HepG2 (cell line): Measurements from ENCODE around the gene GRIK4. TPM values are rescaled to one million over a fixed set of nuclear protein-coding genes. Genes with fewer than 3 reads are reported as not detected.

ENCODE experiments used
- ATAC-seq: fragments of 200-7000 bp; cut with Tn5 transposase; 3 replicates; pipeline ENCODE4 v1.9.1; 2020; ENCODE audit warnings: mild to moderate bottlenecking, moderate library complexity
- BruUV-seq: library from RNA; stranded (reverse); fragments of 400-500 nt; replicated peaks from 2 replicates; lab custom pipeline; 2021; lab: Mats Ljungman, UMichigan
- CTCF ChIA-PET: fragments of 300-600 bp; formaldehyde crosslinking; extraction: SDS; loops from one replicate; lab custom pipeline; 2021; ENCODE audit warnings: low total read pairs, inconsistent platforms, low intra/inter-chr PET ratio; lab: Yijun Ruan, JAX
- POLR2A ChIA-PET: fragments of 350-600 bp; sonication (Branson Sonifier 250); formaldehyde crosslinking; loops from one replicate; lab custom pipeline; 2020; ENCODE audit warnings: antibody characterized with exemption, inconsistent platforms; lab: Yijun Ruan, JAX
- DNase-seq: peaks from one replicate; pipeline ENCODE4 v3.0.0-alpha.2; 2015; ENCODE audit warnings: low spot score
- FAIRE-seq: peaks from 3 replicates; lab custom pipeline; 2011; peaks lifted over from hg19 to GRCh38; lab: Jason Lieb, UNC
- H2AFZ ChIP-seq: one replicate; pipeline ENCODE4 v1.6.1; 2011; ENCODE audit warnings: low read length, inconsistent platforms
- H3K27ac ChIP-seq: fragments of 300-600 bp; 3 replicates; pipeline ENCODE4 v1.8.0; 2011; ENCODE audit warnings: mixed run types, mild to moderate bottlenecking, mixed read lengths, low read length, inconsistent platforms; ENCODE audit not compliant: insufficient read depth; ENCODE audit errors: extremely low read length
- H3K27me3 ChIP-seq, 2 experiments: fragments of 200-600 bp in 1 of 2; 2 replicates in 1 of 2; 3 replicates in 1 of 2; pipeline versions ENCODE4 v1.6.0 to v1.8.0; 2011; ENCODE audit warnings: low read length in 2 of 2, mild to moderate bottlenecking in 2 of 2, moderate library complexity in 2 of 2, inconsistent platforms in 1 of 2; ENCODE audit not compliant: insufficient read depth in 2 of 2, control insufficient read depth in 1 of 2
- H3K36me3 ChIP-seq, 2 experiments: fragments of 200-600 bp in 1 of 2; replicated peaks in 1 of 2; 2 replicates in 1 of 2; 3 replicates in 1 of 2; pipeline versions ENCODE4 v1.5.1 to v1.8.0; 2011; ENCODE audit warnings: low read length in 2 of 2, inconsistent platforms in 1 of 2; ENCODE audit not compliant: insufficient read depth in 2 of 2, control insufficient read depth in 1 of 2
- H3K4me1 ChIP-seq: 2 replicates; pipeline ENCODE4 v1.5.1; 2012; ENCODE audit warnings: low read length, inconsistent platforms; ENCODE audit not compliant: insufficient read depth
- H3K4me2 ChIP-seq: 2 replicates; pipeline ENCODE4 v1.6.0; 2011; ENCODE audit warnings: low read depth, low read length, inconsistent platforms
- H3K4me3 ChIP-seq, 3 experiments: fragments of 200-600 bp in 1 of 3; sonication (generic), shearing (Covaris generic) in 1 of 3; replicated peaks in 1 of 3; 2 replicates each; pipeline ENCODE4 v1.5.1; 2011 to 2016; ENCODE audit warnings: low read length in 3 of 3, inconsistent platforms in 2 of 3, low read depth in 2 of 3, mild to moderate bottlenecking in 2 of 3, control low read depth in 1 of 3, mixed read lengths in 1 of 3; ENCODE audit not compliant: insufficient read depth in 1 of 3
- H3K79me2 ChIP-seq: one replicate; pipeline ENCODE4 v1.6.1; 2011; ENCODE audit warnings: low read length, inconsistent platforms; ENCODE audit not compliant: insufficient read depth
- H3K9ac ChIP-seq: 2 replicates; pipeline ENCODE4 v1.6.0; 2011; ENCODE audit warnings: mild to moderate bottlenecking, low read depth, low read length, inconsistent platforms; ENCODE audit not compliant: insufficient read depth
- H3K9me3 ChIP-seq: 2 replicates; pipeline ENCODE4 v1.5.1; 2012; ENCODE audit warnings: mild to moderate bottlenecking, low read length
- H4K20me1 ChIP-seq: 2 replicates; pipeline ENCODE4 v1.6.0; 2011; ENCODE audit warnings: inconsistent platforms, mild to moderate bottlenecking, low read length, moderate library complexity; ENCODE audit not compliant: insufficient read depth
- ATF1 ChIP-seq: IDR thresholded peaks from 2 replicates; pipeline ENCODE4 v1.6.1; 2016; ENCODE audit warnings: mild to moderate bottlenecking, control low read depth
- FOXO4 ChIP-seq: sonication (generic); formaldehyde crosslinking; conservative IDR thresholded peaks from 2 replicates; pipeline ENCODE4 v1.8.1; 2023; ENCODE audit warnings: missing genetic modification reagents
- KMT2B ChIP-seq: IDR thresholded peaks from 2 replicates; pipeline ENCODE4 v1.6.1; 2016; ENCODE audit warnings: missing genetic modification reagents, missing compliant biosample characterization
- NR2F1 ChIP-seq, 2 experiments: fragments of 450-650 bp in 1 of 2; formaldehyde crosslinking in 1 of 2; IDR thresholded peaks; 2 replicates each; pipeline versions ENCODE4 v1.5.0 to v1.6.1; 2016 to 2020; ENCODE audit warnings: mild to moderate bottlenecking in 1 of 2, missing compliant biosample characterization in 1 of 2, missing genetic modification reagents in 1 of 2, moderate library complexity in 1 of 2
- TBL1XR1 ChIP-seq: fragments of 150-350 bp; IDR thresholded peaks from 2 replicates; pipeline ENCODE4 v1.6.1; 2014; ENCODE audit warnings: borderline replicate concordance, low read length; ENCODE audit not compliant: partially characterized antibody
- THAP8 ChIP-seq: sonication (generic); formaldehyde crosslinking; IDR thresholded peaks from 2 replicates; pipeline ENCODE4 v1.5.1; 2020; ENCODE audit warnings: missing genetic modification reagents, mild to moderate bottlenecking, borderline replicate concordance
- ZBED4 ChIP-seq: sonication (generic); formaldehyde crosslinking; IDR thresholded peaks from 2 replicates; pipeline ENCODE4 v1.4.0; 2020; ENCODE audit warnings: missing genetic modification reagents, borderline replicate concordance
- ZFP82 ChIP-seq: sonication (generic); formaldehyde crosslinking; IDR thresholded peaks from 2 replicates; pipeline ENCODE4 v1.5.1; 2020; ENCODE audit warnings: mild to moderate bottlenecking, missing genetic modification reagents, borderline replicate concordance
- ZNF12 ChIP-seq: sonication (generic); formaldehyde crosslinking; IDR thresholded peaks from 2 replicates; pipeline ENCODE4 v1.5.0; 2020; ENCODE audit warnings: missing genetic modification reagents
- ZNF136 ChIP-seq: sonication (generic); formaldehyde crosslinking; IDR thresholded peaks from 2 replicates; pipeline ENCODE4 v1.8.1; 2022; ENCODE audit warnings: low read depth, mild to moderate bottlenecking, moderate library complexity, missing genetic modification reagents
- ZNF333 ChIP-seq: sonication (generic); formaldehyde crosslinking; IDR thresholded peaks from 2 replicates; pipeline ENCODE4 v1.4.0; 2020; ENCODE audit warnings: mild to moderate bottlenecking, missing genetic modification reagents, borderline replicate concordance
- ZNF580 ChIP-seq: IDR thresholded peaks from 2 replicates; pipeline ENCODE4 v1.6.1; 2016; ENCODE audit warnings: low read depth, borderline replicate concordance
- ZNF878 ChIP-seq: sonication (generic); formaldehyde crosslinking; IDR thresholded peaks from 2 replicates; pipeline ENCODE4 v1.8.1; 2023; ENCODE audit warnings: mild to moderate bottlenecking, missing genetic modification reagents, moderate library complexity
- WGBS: methylation state at CpG from one replicate; pipeline ENCODE4 v1.1.6; 2017; ENCODE audit warnings: low lambda C conversion rate; 5-methylcytosine and 5-hydroxymethylcytosine counted together
- in situ Hi-C: cut with HindIII; loops from 2 replicates; pipeline ENCODE4 v1.10.0; 2017; ENCODE audit warnings: low pct_unique_long_range_greater_than_20kb; ENCODE audit not compliant: extremely low pct_ligation_motif_present
- intact Hi-C: fragments of 100-400 bp; cut with micrococcal nuclease; formaldehyde crosslinking; loops from one replicate; pipeline ENCODE4 v1.10.0; 2022; ENCODE audit not compliant: unreplicated experiment
- polyA plus RNA-seq, 8 experiments: library from polyadenylated mRNA; depleted of rRNA in 3 of 8; stranded (reverse) in 7 of 8; unstranded in 1 of 8; fragments of >200 nt; fragmentation: Illumina TruSeq in 4 of 8; extraction: Trizol in 4 of 8; gene quantifications; 2 replicates each; pipeline versions ENCODE4 v1.2.1 to v1.2.3, GENCODE V29; 2011 to 2016; ENCODE audit warnings: low read depth in 4 of 8, missing spikeins in 1 of 8, mixed read lengths in 1 of 8; ENCODE audit not compliant: insufficient read depth in 1 of 8
- total RNA-seq, 5 experiments: library from RNA; depleted of rRNA; stranded (reverse); fragments of >200 nt; fragmentation: Illumina TruSeq; extraction: Trizol; gene quantifications; 2 replicates each; pipeline ENCODE4 v1.2.3, GENCODE V29; 2016; ENCODE audit warnings: low read depth in 1 of 5

GRIK4 gene
- total and polyA plus RNA-seq, 2 of the 13 experiments (the other 11 are each of a cell fraction or from before 2014, with no cell fraction given): 0.04 to 0.07 TPM

GRCh38 chr11:120662071-120662676 lies 150.6 kb downstream of the GRIK4 start:
- Histone ChIP-seq H3K27me3 (no peaks in the 10 kb centered on the region; a peak in 3 of 5 replicates), H2AFZ (no peak overlapping the region), H3K4me2 (no peak overlapping the region), H3K36me3 (no peaks in the 10 kb centered on the region), H4K20me1 (no peaks in the 10 kb centered on the region), H3K4me1 (0 out of 2 replicates have a peak, but pooled peaks cover 4% of the 10 kb centered on the region), H3K27ac (no peak overlapping the region), H3K9me3 (no peaks in the 10 kb centered on the region), H3K9ac (no peak overlapping the region), H3K79me2 (no peaks in the 10 kb centered on the region), H3K4me3 (no peak overlapping the region)
- no peak for DNase-seq
- WGBS: 41% methylated on average over 9 of the region's 9 CpGs
- no peak for TF ChIP-seq ATF1
- no peak for TF ChIP-seq THAP8 (CRISPR knock-in tag)
- no peak for TF ChIP-seq ZNF333
- TF ChIP-seq ZBED4 (CRISPR knock-in tag): no peak
- no peak for TF ChIP-seq ZNF878 (CRISPR knock-in tag)
- no peak for TF ChIP-seq ZFP82
- no peak for TF ChIP-seq ZNF12 (CRISPR knock-in tag)
- TF ChIP-seq TBL1XR1: no peak
- no peak for TF ChIP-seq ZNF580
- TF ChIP-seq NR2F1 (CRISPR knock-in tag; IDR thresholded peaks at IDR 0.05): no peak
- TF ChIP-seq KMT2B (CRISPR knock-in tag): no peak
- no peak for TF ChIP-seq FOXO4
- TF ChIP-seq ZNF136 (CRISPR knock-in tag): no peak
- no peak for FAIRE-seq
- in situ Hi-C loops: no loop called here
- BruUV-seq: no TSS peak
- ATAC-seq: no peak
- POLR2A ChIA-PET: no interaction called here
- CTCF ChIA-PET: no interaction called here
- intact Hi-C loops: no loop called here
